HepG2 (cell line): ENCODE measurements around the gene AKTIP. TPM values are rescaled to one million over a fixed set of nuclear protein-coding genes. Genes with fewer than 3 reads are reported as not detected.

Experiments
- NR2F6 ChIP-seq, 2 experiments: IDR thresholded peaks; 2 replicates each; pipeline ENCODE4 v1.6.1; 2016; ENCODE audit warnings: antibody characterized with exemption in 1 of 2, mild to moderate bottlenecking in 1 of 2
- SKIL ChIP-seq: sonication (generic); formaldehyde crosslinking; IDR thresholded peaks from 2 replicates; pipeline ENCODE4 v1.8.0; 2022; ENCODE audit warnings: missing genetic modification reagents, mild to moderate bottlenecking, moderate library complexity, borderline replicate concordance
- polyA plus RNA-seq, 8 experiments: library from polyadenylated mRNA; depleted of rRNA in 3 of 8; stranded (reverse) in 7 of 8; unstranded in 1 of 8; fragments of >200 nt; fragmentation: Illumina TruSeq in 4 of 8; extraction: Trizol in 4 of 8; gene quantifications; 2 replicates each; pipeline versions ENCODE4 v1.2.1 to v1.2.3, GENCODE V29; 2011 to 2016; ENCODE audit warnings: low read depth in 4 of 8, missing spikeins in 1 of 8, mixed read lengths in 1 of 8; ENCODE audit not compliant: insufficient read depth in 1 of 8
- total RNA-seq, 5 experiments: library from RNA; depleted of rRNA; stranded (reverse); fragments of >200 nt; fragmentation: Illumina TruSeq; extraction: Trizol; gene quantifications; 2 replicates each; pipeline ENCODE4 v1.2.3, GENCODE V29; 2016; ENCODE audit warnings: low read depth in 1 of 5
- TF ChIP-seq, protein P1 (sequence below), 2 experiments: fragments of 450-650 bp in 1 of 2; sonication (generic) in 1 of 2; formaldehyde crosslinking in 1 of 2; IDR thresholded peaks; 2 replicates each; pipeline versions ENCODE4 v1.6.1 to v1.8.0; 2016 to 2022; ENCODE audit warnings: antibody characterized with exemption in 1 of 2, mild to moderate bottlenecking in 1 of 2, missing genetic modification reagents in 1 of 2
- TF ChIP-seq, protein P2 (sequence below), 2 experiments: IDR thresholded peaks; 2 replicates each; pipeline ENCODE4 v1.6.1; 2011 to 2012; ENCODE audit warnings: low read length in 2 of 2, borderline replicate concordance in 1 of 2, low read depth in 1 of 2, mild to moderate bottlenecking in 1 of 2, moderate library complexity in 1 of 2

The AKTIP gene
- total and polyA plus RNA-seq, 2 of the 13 experiments (the other 11 are each of a cell fraction or from before 2014, with no cell fraction given), result 28.8 to 49.0 TPM

- TF ChIP-seq, protein P1, sequence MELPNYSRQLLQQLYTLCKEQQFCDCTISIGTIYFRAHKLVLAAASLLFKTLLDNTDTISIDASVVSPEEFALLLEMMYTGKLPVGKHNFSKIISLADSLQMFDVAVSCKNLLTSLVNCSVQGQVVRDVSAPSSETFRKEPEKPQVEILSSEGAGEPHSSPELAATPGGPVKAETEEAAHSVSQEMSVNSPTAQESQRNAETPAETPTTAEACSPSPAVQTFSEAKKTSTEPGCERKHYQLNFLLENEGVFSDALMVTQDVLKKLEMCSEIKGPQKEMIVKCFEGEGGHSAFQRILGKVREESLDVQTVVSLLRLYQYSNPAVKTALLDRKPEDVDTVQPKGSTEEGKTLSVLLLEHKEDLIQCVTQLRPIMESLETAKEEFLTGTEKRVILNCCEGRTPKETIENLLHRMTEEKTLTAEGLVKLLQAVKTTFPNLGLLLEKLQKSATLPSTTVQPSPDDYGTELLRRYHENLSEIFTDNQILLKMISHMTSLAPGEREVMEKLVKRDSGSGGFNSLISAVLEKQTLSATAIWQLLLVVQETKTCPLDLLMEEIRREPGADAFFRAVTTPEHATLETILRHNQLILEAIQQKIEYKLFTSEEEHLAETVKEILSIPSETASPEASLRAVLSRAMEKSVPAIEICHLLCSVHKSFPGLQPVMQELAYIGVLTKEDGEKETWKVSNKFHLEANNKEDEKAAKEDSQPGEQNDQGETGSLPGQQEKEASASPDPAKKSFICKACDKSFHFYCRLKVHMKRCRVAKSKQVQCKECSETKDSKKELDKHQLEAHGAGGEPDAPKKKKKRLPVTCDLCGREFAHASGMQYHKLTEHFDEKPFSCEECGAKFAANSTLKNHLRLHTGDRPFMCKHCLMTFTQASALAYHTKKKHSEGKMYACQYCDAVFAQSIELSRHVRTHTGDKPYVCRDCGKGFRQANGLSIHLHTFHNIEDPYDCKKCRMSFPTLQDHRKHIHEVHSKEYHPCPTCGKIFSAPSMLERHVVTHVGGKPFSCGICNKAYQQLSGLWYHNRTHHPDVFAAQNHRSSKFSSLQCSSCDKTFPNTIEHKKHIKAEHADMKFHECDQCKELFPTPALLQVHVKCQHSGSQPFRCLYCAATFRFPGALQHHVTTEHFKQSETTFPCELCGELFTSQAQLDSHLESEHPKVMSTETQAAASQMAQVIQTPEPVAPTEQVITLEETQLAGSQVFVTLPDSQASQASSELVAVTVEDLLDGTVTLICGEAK (IDR thresholded peaks at IDR 0.05), result no peak
- TF ChIP-seq, protein P1 (CRISPR knock-in tag; IDR thresholded peaks at IDR 0.05), result peak; percentile 57; the same call in 1 of the 2 replicates
- peak; percentile 90 for TF ChIP-seq NR2F6 (IDR thresholded peaks at IDR 0.05)
- TF ChIP-seq NR2F6 (CRISPR knock-in tag; IDR thresholded peaks at IDR 0.05), result peak; percentile 94
- TF ChIP-seq, protein P2, sequence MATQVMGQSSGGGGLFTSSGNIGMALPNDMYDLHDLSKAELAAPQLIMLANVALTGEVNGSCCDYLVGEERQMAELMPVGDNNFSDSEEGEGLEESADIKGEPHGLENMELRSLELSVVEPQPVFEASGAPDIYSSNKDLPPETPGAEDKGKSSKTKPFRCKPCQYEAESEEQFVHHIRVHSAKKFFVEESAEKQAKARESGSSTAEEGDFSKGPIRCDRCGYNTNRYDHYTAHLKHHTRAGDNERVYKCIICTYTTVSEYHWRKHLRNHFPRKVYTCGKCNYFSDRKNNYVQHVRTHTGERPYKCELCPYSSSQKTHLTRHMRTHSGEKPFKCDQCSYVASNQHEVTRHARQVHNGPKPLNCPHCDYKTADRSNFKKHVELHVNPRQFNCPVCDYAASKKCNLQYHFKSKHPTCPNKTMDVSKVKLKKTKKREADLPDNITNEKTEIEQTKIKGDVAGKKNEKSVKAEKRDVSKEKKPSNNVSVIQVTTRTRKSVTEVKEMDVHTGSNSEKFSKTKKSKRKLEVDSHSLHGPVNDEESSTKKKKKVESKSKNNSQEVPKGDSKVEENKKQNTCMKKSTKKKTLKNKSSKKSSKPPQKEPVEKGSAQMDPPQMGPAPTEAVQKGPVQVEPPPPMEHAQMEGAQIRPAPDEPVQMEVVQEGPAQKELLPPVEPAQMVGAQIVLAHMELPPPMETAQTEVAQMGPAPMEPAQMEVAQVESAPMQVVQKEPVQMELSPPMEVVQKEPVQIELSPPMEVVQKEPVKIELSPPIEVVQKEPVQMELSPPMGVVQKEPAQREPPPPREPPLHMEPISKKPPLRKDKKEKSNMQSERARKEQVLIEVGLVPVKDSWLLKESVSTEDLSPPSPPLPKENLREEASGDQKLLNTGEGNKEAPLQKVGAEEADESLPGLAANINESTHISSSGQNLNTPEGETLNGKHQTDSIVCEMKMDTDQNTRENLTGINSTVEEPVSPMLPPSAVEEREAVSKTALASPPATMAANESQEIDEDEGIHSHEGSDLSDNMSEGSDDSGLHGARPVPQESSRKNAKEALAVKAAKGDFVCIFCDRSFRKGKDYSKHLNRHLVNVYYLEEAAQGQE (IDR thresholded peaks at IDR 0.05; ENCODE audit: borderline replicate concordance in 1 of 2, low read depth in 1 of 2, low read length in 2 of 2), result peak in 1 of 2 experiments; percentile 18; a peak in 1 of 4 replicates
- peak; percentile 66 for TF ChIP-seq SKIL (CRISPR knock-in tag)
Observed at GRCh38 chr16:53511403-53512280, 8.6 kb upstream of the AKTIP start (continued).
